NCI-H1417 treated with DMSO at 0.1 percent for 48 hours (cell line): ENCODE results near the gene SCGB3A2.
A peak's percentile ranks its signal among the peaks of the same experiment; 100 is the strongest.
"Not testable (repeated sequence)": the region's sequence is repeated elsewhere in the genome, so short reads cannot be mapped to it uniquely, and the experiment has no call there.

ENCODE experiments used
- DNase-seq: peaks from one replicate; lab custom pipeline; 2025; lab: John Stamatoyannopoulos, UW

Gene SCGB3A2

DNA sequence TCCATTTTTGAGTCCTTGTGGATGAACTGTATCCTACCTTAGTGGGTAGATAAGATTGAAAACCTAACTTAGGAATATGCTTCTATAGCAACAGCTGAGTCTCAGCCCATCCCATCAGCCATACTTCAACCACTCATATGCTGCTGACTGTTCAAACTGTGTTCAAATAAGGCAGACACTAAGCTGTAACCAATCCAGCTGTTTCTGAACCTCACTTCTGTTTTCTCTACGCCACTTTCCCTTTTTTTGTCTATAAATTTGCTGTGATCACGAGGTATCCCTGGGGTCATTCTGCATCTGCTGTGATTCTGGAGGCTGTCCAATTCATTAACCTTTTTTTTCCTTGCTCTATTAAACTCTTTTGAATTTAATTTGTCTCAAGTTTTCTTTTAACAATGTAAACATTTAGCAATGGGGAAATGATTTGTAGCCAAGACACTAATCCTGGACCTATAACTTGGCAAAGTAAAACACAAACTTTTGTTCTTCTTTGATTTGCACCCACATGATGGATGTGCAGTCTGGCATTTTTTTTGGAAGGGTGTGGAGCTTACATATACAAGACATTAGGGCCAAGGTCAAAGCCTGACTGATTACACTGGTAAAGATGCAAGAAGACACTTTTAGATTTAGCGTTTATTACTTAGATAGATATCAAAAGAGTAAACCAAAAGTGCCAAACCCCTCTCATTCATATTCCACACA lies 14.9 kb upstream of the SCGB3A2 start:
- no peak for DNase-seq

DNA sequence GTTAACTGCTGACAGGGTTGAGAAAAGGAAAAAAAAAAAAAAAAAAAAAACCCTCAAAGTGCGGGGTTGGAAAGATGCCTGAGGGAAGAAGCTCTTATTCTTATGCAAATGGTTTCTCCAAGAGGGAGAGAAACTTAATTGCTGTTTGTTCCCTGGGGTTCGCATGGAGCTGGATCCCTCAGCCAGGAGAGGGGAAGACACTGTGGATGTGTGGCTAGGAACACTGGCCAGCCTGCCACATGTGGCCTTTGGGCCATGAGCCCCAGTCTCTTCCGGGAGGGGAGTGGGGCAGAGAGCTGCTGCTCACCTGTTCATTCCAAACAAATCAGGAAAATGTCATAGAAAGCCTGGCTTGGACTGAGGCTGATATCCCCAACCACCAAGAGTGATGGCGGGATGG lies 9.4 kb upstream of the SCGB3A2 start:
- no peak for DNase-seq

DNA sequence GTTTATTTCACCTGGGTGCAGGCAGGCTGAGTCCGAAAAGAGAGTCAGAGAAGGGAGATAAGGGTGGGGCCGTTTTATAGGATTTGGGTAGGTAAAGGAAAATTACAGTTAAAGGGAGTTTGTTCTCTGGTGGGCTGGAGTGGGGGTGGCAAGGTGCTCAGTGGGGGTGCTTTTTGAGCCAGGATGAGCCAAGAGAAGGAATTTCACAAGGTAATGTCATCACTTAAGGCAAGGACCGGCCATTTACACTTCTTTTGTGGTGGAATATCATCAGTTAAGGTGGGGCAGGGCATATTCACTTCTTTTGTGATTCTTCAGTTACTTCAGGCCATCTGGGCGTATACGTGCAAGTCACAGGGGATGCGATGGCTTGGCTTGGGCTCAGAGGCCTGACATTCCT lies 8.6 kb upstream of the SCGB3A2 start:
- DNase-seq, result not testable (repeated sequence)

DNA sequence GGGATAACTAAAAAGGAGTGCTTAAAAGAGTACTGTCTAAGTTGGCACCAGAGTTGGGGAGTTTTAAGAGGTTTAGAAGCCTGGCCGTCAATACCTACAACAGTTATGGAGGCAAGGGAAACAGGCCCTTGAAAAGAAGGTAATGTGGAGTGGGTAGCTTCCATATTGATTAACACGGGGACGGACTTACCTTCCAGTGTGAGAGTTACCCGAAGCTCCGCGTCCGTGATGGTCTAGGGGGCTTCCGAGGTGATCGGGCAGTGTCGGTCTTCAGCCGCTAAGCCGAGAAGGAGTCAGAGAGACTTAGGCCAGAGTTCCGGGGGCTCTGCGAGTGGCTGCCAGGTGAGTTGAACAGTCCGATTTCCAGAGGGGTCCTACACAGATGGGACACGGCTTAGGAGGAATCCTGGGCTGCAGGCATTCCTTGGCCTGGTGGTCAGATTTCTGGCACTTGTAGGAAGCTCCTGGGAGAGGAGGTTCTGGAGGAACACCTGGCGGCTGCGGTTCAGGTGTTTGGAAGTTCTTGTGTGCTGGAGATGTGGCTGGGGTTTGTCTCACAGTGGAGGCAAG lies 6.4 kb upstream of the SCGB3A2 start:
- not testable (repeated sequence) for DNase-seq

DNA sequence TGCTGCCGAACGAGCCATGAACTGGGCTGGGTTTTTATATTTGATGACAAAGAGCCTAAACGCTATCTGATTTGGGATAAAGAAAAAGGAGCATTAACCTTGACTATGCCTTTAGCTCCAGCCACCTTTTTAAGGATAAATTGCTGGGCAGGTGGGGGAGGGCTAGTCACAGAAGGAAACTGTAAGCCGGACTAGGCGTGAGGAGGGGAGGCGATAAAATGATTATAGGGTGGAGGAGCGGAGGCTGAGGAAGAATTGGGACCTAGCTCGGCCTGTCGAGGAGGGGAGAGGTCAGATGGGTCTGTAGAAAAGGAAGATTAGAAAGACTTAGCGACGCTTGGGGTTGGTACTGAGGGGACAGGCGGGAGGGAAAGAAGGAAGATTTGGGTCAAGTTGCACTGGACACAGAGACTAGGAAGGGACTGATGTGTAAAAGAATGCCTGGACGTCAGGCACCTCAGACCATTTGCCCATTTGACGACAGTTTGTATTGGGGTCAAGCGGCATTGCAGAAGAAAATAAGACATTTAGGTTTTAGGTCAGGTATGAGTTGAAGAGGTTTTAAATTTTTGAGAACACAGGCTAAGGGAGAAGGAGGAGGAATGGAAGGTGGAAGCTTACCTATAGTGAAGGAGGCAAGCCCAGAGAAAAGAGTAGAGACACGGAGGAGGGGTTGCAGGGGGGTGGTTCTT lies 5.6 kb upstream of the SCGB3A2 start:
- DNase-seq, result not testable (repeated sequence)

DNA sequence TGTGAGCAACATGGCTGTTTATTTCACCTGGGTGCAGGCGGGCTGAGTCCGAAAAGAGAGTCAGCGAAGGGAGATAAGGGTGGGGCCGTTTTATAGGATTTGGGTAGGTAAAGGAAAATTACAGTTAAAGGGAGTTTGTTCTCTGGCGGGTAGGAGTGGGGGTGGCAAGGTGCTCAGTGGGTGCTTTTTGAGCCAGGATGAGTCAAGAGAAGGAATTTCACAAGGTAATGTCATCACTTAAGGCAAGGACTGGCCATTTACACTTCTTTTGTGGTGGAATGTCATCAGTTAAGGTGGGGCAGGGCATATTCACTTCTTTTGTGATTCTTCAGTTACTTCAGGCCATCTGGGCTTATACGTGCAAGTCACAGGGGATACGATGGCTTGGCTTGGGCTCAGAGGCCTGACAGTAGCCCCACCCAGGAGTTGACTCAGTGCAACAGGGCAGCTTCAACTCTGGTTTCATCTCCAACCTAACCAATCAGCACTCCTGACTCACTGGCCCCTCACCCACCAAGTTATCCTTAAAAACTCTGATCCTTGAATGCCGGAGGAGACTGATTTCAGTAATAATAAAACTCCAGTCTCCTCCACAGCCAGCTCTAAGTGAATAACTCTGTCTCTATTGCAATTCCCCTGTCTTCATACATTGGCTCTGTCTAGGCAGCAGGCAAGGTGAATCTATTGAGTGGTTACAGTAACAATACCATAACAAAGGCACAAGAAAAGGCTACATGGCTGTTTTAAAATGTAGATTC lies 4.2 kb upstream of the SCGB3A2 start:
- DNase-seq, result not testable (repeated sequence)

DNA sequence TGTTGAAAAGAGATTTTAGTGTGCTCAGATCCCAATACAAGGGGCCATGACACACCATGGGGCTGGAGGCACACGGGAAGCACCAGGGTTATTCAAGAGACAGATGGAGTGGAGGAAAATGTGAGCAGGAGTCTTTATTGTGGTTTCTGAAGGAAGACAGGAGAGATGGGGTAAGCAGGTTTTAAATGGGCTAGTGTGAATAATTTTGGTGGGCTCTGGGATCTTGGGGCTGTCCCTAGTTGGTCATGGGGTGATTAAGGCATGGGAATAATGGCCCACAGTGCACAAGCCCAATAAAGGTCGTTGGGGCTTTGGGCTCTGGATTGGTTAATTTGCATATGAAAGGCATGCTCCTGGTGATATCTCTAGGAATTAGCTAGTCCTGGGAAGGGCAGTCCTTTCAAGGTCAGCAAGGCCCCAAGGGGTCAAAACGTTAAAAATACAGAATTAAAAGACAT lies 3.6 kb upstream of the SCGB3A2 start:
- no peak for DNase-seq

DNA sequence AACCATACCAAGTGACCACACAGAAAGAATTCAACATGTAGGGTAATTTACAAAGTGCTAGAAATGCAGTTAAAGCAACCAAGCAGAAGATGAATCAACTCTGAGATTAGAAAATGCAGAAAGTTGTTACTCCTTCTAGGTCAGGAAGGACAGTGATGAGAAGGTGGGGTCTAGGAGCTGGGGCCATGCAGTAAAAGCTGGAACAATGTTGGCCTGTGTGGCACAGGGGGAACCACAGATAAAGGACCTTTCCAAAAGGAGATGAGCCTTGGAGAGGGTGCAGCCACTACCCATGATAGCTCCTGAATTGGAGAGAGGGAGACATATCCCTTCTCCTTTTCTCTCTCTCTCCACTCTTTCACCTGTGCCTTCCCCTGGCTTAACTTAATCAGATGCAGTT lies 2.4 kb upstream of the SCGB3A2 start:
- DNase-seq, result no peak

DNA sequence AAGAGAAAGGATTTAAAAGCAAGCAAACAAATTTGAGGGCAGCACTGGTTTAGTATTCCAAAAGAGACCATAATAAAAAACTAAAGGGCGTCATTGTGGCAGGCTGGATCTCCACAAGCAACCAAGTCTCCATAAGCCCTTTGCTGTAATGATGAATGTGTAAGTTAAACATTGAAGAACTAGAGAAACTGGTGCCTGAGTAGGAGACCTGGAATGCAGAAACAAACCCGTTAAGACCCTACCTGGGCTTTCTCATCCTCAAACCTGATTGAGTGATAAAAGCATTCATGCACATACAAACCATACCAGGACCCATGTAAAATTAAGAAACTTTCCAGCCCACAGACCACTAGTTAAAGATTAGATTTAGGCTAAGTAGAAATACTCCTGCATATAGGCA lies 1.9 kb upstream of the SCGB3A2 start:
- no peak for DNase-seq

DNA sequence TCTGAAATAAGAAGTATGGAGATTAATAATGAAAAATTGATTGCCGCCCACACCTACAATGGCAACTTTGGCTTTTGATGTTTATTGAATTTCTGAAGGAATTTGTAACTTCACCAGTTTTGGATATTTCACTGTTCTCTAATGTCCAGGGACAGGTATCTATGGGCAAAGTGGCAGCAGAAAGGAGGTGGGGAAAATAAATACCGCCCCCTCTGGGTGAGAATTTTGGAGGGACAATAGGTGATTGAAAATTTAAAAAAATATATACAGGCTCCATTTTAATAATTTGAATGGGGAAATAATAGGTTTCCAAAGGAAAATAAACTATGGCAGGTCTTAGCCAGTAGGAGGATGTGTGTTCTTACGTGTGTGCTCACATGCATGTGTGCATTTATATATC lies 1.3 kb downstream of the SCGB3A2 start:
- no peak for DNase-seq

DNA sequence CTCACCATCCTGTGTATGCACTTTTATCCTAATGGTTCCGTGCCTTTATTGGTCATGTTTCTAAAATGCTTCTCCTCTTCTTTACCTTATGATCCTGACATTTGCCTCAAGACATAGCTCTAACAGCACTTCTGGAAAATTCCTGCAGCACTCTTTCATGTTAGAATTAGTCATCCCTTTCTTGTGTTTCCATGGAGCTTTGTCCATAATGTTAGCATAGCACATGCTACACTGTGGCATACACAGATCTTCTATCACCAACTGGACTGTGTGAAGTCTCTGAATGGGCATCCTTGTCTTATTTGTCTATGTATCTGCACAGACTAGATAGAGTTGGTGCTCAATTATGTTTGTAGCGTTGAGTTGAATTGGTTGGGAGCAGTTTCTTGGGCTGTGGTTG lies 2.0 kb downstream of the SCGB3A2 start:
- DNase-seq, result no peak

DNA sequence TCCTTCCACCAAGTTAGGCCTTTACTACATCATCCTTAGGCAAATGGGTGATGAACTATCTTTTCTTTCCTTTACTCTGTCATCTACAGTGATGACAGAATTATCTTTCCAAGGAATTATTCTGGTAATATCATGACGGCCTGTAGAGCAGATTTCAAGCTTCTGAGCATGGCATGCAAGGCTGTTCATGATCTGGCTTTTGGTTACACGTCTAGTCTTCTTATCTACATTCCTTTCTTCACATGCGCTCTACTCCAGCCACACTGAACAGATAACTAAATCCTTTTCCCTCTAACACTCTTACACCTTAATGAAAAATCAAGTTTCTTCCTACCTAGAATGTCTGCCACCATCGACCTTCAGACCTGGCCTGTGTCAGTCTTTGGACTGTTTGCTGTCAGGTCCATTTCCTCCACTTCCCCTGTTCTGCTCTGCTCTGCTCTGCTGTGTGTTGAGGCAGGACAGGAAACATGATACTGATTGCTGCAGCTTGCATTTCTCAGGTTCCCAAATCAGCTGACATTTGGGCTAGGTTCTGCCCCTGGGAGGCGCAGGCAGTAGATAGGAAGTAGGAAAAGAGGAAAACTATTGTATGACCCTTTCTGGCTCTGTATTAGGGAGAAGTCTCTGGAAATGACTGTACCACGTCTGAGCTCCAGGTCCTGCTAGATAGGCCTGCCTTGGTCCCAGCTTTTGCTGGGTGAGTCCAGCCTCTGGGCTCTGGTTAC lies 4.2 kb downstream of the SCGB3A2 start:
- no peak for DNase-seq

DNA sequence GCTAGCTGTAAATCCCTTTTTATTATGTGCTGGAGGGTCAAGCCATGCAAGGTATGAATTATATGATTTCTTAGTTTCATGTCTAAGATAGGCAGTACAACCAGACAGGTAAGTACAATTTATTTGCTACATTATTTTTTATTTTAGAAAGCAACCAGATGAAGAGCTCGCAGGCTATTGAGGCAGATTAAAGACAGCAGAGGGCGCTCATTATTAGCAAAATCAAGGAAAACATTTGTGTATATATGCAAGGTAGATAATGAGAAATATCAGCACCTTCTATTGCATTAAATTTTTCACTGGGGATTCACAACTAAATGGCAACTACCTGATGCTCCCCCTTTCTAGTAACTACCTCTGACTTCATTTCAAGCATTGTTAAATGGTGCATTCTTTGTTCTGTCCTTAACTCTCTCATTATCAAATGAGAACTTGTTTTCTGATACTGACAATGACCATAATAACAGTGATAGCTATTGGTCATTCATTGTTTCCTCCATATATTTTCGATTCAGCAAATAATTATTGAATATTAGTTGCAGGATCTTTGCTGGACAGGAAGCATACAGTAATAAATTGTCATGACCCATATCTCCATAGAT lies 8.6 kb downstream of the SCGB3A2 start:
- DNase-seq, result peak; percentile 6

DNA sequence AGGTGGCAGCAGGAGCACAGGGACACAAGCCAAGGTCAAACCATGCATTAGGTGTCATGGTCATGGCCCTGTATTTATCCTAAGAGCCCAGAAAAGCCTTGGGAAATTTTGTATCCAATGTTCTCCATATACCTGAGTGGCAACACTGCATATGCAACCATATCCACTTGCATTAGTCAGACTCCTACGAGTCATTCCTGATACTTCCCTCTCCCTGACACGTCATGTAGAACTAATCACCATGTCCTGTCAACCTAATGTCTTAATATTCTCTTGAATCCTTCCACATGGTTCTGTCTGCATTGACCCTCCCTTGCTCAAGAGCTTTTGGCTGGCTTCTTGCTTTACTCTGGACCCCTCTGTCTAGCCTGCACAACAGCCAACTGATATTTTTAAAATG lies 9.4 kb downstream of the SCGB3A2 start:
- DNase-seq, result no peak

DNA sequence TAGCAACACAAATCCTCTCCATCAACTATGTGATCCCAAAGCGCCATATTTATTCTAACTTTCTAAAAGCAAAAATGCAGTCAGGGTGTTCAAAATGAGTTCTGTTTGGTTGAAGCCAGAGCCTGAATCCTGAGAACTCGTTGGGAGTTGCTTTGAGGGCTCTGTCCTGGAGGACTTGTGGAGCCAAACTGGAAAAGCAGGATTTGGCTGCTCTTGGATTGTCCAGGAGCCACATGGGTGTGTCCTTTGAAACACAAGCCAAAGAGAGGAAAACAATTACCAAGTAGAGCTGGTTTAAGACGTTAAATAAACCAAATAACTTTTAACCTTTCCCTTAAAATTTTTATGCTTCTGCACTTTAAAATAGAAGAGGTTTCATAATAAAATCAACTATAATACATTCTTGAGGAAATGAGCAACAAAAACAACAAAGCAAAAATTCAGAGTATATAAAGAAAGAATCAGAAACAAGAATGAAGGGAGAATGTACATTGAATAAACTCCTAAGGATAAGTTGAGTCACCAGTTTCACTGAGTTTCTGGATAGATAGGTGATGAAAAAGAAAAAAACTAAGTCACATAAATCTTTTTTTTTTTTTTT lies 14.3 kb downstream of the SCGB3A2 start:
- no peak for DNase-seq

DNA sequence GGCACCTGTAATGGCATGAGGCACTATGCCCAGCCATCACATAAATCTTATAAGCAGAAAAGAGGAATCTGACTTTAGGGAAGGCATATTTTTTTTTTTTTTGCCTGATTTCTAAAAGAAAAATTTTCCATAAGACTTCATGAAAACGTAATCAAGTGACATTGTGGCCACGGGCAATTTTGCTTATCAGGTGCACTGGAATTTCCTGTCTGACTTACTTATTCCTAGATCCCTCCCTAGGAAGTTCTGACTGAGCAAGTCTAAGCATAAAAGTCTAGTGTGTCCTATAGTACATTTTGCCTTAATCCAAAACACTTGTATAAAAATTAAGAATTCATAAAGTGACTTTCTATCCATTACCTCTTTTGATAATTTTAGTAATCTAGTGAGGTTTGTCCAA lies 15.3 kb downstream of the SCGB3A2 start:
- no peak for DNase-seq

DNA sequence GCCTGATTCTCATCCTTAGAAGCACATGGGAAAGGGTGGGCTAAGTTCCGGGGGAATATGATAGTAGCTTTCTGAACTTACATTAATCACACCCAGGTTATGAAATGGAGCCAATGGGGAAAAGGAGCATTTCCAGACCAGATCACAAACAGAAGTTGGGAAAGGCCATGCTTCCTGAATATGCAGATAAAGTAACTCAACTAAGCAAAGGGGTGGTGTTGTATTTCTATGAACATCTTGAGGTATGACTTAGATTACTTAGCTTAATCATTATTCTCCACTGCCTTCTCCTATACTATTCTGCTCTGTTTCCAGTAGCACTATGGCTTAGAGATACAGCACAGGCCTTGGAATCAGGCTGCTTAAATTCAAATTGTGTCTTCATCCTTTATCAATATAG lies 17.4 kb downstream of the SCGB3A2 start:
- DNase-seq, result no peak

DNA sequence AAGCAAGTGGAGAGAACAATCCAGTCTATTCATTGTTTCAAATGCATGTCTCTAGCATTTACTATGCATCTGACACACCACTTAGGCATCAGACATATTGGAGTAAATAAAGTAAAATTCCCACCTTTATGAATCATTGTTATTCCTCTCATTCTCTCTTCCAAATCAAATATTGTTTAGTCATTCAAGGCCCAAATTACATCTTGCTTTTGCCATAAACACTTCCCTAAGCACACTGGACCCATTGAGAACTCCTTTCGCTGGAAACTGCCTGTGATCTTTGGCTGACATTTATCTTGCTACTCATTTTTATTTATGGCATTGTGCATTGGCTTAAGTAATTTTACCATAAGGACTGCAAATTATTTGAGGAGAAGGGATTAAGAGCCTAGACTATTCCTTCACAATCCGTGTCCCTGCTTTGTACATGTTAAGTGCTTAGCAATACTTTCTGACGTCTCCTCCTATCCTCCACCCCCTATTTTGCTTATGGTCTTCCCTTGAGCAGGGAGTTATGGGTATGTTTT lies 20.4 kb downstream of the SCGB3A2 start:
- no peak for DNase-seq

DNA sequence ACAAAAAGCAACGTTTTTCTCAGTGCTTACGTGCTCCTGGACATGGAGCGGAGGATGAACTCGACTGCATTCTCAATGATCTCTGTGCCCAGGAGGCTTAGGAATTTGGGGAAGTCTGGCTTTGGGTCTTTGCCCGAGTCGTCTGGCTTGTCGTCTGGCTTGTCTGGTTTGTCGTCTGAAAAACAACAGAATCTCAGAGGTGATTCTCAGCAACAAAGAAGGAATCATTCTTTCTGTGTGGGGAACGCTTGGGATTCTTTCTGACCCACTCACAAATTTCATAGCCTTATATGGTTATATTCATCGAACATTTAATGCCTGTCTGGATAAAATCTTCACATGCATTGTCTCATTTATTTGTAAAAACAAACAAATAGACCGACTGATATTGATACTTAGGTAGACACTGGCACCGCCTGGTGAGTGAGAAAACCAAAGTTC lies 23.1 kb downstream of the SCGB3A2 start:
- DNase-seq, result no peak

DNA sequence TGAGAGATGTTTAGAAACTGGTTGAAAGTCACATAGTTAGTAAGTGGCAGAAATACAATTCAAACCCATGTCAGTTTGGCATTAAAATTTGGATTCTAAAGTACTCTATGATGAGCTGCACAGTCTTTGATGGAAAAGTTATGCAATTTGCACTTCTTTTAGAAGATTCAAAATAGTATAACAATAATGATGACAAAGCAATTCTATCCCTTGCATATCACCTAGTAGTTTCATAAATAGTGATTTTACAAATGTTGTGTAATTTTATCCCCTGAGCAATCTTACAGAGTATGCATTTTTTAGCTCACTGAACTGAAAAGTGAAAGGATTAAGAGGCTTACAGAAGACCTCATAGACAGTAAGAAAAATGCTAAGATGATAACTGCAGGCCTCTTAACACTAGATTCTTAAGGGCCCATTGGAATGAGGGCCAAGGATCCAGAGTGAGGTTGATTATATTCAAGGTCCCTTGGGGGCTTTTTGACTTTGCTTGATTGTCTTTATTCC lies 24.2 kb downstream of the SCGB3A2 start:
- no peak for DNase-seq

DNA sequence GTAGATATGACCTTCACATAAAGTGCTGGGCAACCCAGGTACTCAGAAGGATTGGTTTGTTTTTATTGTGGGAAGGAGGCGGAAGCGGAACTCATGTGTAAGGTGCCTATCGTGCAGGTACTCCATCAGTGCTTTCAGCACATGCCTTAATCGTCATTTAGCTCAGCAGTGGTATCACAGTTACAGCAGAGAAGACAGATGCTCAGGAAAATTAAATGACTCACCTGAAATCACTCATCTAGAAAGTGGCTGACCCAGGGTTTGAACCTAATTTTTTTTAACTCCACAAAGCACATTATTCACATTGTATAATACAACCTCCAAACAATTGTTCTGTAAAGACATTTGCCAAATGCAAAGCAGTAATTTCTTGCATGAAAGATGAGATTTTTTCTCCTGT lies 25.6 kb downstream of the SCGB3A2 start:
- DNase-seq, result no peak
